Measurements from ENCODE around the gene FCGR2B. TPM values are rescaled to one million over a fixed set of nuclear protein-coding genes. Genes with fewer than 3 reads are reported as not detected.

Gene FCGR2B
- total RNA-seq = not detected in 2 replicates

GRCh38 chr1:161662684-161663339 is at the start of gene FCGR2B:
Gene FCGR2B, plus strand, starts transcription at chr1:161663143. Its CDS starts 99 bp downstream, at chr1:161663242.

GRCh38 chr1:161631076-161631475 is 31.9 kb upstream of the FCGR2B start, which contains the start of gene FCGR3B:
Gene FCGR3B, minus strand, starts transcription at chr1:161631176. Its CDS starts 82 bp downstream, at chr1:161631094.

GRCh38 chr1:161706482-161707347 is 43.8 kb downstream of the FCGR2B start, which contains the start of gene FCRLA:
Gene FCRLA, plus strand, starts transcription at chr1:161707229. Its CDS starts 36 bp downstream, at chr1:161707265.

GRCh38 chr1:161720956-161721737 is 58.2 kb downstream of the FCGR2B start, which contains the start of gene FCRLB:
Gene FCRLB, plus strand, starts transcription at chr1:161721544. Its CDS starts 1,129 bp downstream, at chr1:161722673.

Other genes with a start within 250 kb of the FCGR2B start
- gene FCGR2A, start 157.7 kb upstream of the FCGR2B start, total RNA-seq = 0.83 and 1.3 TPM in 2 replicates
- gene HSPA6, start 138.6 kb upstream of the FCGR2B start, total RNA-seq = 0.57 and 0.83 TPM in 2 replicates
- gene FCGR3A, start 113.3 kb upstream of the FCGR2B start, total RNA-seq = not detected in 2 replicates
- not detected in 2 replicates for gene FCGR3B, start 32.0 kb upstream of the FCGR2B start, total RNA-seq
- gene FCRLA, start 44.1 kb downstream of the FCGR2B start, total RNA-seq = 0.37 and 0.71 TPM in 2 replicates
- 1.1 and 1.7 TPM in 2 replicates for gene FCRLB, start 58.4 kb downstream of the FCGR2B start, total RNA-seq
- 23.8 and 32.7 TPM in 2 replicates for gene DUSP12, start 86.6 kb downstream of the FCGR2B start, total RNA-seq
- 22.0 and 23.2 TPM in 2 replicates for gene ATF6, start 103.2 kb downstream of the FCGR2B start, total RNA-seq

Measured in smooth muscle cell of bladder (primary cell).